K562 (cell line): Measurements from ENCODE around the gene ZNF275. TPM values are rescaled to one million over a fixed set of nuclear protein-coding genes. Genes with fewer than 3 reads are reported as not detected.

Source experiments
- BCOR ChIP-seq: fragments of 450-650 bp; IDR thresholded peaks from 2 replicates; pipeline ENCODE4 v1.6.1; 2016
- TCFL5 ChIP-seq: fragments of 250-450 bp; sonication (Bioruptor Pico); conservative IDR thresholded peaks from 2 replicates; pipeline ENCODE4 v1.6.1; 2021; ENCODE audit warnings: mild to moderate bottlenecking, moderate library complexity, matching md5 sums
- THRA ChIP-seq: fragments of 450-650 bp; IDR thresholded peaks from 2 replicates; pipeline ENCODE4 v1.6.1; 2017; ENCODE audit warnings: mild to moderate bottlenecking, moderate library complexity
- ZNF407 ChIP-seq: fragments of 450-650 bp; IDR thresholded peaks from 2 replicates; pipeline ENCODE4 v1.6.1; 2016; ENCODE audit warnings: low read depth
- polyA plus RNA-seq, 8 experiments: library from polyadenylated mRNA; depleted of rRNA in 4 of 8; stranded (reverse) in 5 of 8; unstranded in 3 of 8; fragments of >200 nt; fragmentation: Nextera tagmentation in 2 of 8; fragmentation: Illumina TruSeq in 1 of 8; extraction: Ambion mirVana in 2 of 8; extraction: Trizol in 1 of 8; gene quantifications; 2 replicates each; pipeline versions ENCODE4 v1.2.1 to v1.2.3, GENCODE V29; 2011 to 2014; ENCODE audit warnings: inconsistent platforms in 1 of 8, missing spikeins in 1 of 8
- total RNA-seq, 7 experiments: library from RNA; depleted of rRNA in 6 of 7; stranded (reverse); fragments of >200 nt in 6 of 7; fragmentation: Illumina TruSeq in 2 of 7; extraction: Trizol in 2 of 7; gene quantifications; 2 replicates each; pipeline versions ENCODE4 v1.2.1 to v1.2.3, GENCODE V29; 2011 to 2021; ENCODE audit warnings: low replicate concordance in 1 of 7

Gene ZNF275
- total and polyA plus RNA-seq, 9 of the 15 experiments (the other 6 are each of a cell fraction or from before 2014, with no cell fraction given), result 2.1 to 19.1 (median 12.0) TPM

DNA sequence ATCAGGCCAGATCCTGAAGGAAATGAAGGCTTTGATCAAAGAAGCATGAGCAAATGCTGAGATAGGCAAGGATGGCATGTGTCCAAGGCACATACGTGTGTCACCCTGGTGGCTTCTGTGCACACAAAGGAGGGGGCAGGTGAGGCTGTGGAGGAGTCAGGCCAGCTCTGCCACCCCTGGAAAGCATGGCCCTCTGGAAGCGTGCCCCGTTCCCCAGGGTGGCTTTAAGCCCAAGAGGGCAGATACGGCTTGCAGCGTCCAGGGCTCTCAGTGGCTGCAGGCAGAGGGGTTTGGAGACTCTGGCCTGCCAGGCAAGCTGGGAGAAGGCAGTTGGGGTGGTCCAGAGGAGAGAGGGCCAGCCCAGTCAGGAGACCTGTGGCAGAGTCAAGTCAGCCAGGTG lies 41.6 kb downstream of the ZNF275 start (continued):
- TF ChIP-seq ZNF407 (no peak), THRA (no peak), TCFL5 (CRISPR knock-in tag) (no peak), BCOR (no peak)
